Renal cortical epithelial cell (primary cell): ENCODE results near the gene DCP2. TPM values are rescaled to one million over a fixed set of nuclear protein-coding genes. Genes with fewer than 3 reads are reported as not detected.

Source experiments
- DNase-seq: peaks from one replicate; pipeline ENCODE4 v3.0.0-alpha.2; 2011; ENCODE audit warnings: low read depth
- total RNA-seq: library from RNA; depleted of rRNA; stranded (reverse); fragments of >200 nt; gene quantifications from 2 replicates; pipeline ENCODE4 v1.2.3, GENCODE V29; 2014

The DCP2 gene
- total RNA-seq, 1 donor from 2014 or later = 101 TPM

DNA sequence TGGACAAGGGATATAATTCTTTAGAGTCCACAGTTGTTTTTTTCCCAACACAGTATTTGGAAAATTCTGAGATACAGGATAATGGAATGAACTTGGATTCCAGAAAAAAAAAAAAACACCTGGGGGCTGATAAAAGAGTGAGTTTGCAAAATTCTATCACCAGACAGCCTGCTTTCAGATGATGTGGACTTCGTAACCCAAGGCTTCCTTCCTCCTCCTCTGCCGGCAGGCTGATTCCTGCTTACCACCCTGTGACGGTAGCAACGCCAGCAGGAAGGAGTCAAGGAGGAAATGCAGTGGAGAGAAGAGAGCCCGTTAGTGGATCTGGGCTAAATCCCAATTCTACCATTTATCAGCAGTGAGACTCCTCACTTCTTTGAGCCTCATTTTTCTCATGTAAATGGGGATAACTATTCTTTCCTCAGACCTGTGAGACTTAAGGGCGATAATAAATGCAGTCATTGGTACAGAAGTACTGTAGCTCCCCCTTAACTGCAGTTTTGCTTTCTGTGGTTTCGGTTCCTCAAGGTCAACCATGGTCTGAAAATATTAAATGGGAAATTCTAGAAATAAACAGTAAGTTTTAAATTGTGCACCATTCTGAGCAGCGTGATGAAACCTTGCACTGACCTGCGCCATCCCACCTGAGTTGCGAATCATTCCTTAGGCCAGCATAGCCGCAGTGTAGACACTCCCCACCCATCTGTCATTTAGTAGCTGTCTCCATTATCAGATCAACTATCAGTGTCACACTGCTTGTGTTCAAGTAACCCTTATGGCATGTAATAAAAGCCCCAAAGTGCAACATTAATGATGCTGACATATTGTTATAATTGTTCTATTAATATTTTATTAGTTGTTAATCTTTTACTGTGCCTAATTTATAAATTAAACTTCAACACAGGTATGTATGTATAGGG, 71.4 kb downstream of the DCP2 start:
- DNase-seq = peak; percentile 38

DNA sequence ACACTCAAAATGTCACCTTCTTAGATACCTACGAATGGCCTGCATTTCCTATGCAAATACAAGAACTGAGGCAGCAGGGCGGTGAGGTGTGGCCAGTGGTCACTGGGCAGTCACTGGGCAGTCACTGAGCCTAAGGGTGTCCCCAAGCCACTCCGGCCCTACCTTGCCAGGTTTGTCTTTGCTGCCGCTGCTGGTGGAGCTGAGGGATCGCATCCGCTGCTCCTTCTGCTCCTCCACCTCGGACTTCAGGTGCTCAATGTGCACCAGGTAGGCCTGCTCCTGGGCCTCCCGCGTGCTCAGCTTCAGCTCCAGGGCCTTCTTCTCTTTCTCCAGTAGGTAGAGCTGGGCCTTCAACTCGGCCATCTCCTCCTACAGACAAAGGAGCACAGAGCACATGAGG, 72.3 kb downstream of the DCP2 start:
- no peak for DNase-seq

DNA sequence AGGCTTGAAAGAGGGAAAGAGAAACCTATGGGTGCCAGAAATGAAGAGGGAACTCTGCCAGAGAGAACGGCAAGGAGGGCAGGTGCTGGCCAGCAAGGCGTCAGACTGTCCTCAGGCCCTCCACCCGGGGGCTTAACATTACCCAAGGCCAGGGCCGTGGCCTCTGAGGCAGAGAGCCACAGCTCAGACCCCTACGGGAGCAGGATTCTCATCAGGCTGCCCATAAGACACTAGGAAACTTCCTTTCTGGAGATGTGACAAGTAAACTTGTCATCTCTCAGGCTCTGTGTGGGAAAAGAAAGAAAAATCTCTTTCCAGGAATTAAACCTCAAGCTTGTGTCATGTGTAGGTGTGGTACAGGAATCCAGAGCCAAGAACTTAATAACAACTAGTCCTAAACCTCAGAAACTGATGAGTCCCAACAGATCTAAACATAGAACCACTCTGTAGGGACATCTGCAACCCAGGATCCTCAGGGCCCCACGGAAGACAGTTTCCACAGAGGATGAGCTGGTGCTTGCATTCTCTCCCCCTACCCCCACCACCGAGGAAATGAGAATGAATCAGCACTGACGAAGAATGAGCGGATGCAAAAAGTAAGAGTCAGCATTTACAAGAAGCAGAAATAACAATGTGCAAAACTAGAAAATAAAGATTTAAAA, 74.3 kb downstream of the DCP2 start:
- DNase-seq = peak; percentile 72

GRCh38 chr5:113052041-113052795, 75.6 kb downstream of the DCP2 start:
- no peak for DNase-seq

- DNase-seq = no peak
These were observed 77.0 kb downstream of the DCP2 start for GRCh38 chr5:113053511-113053995.

DNA sequence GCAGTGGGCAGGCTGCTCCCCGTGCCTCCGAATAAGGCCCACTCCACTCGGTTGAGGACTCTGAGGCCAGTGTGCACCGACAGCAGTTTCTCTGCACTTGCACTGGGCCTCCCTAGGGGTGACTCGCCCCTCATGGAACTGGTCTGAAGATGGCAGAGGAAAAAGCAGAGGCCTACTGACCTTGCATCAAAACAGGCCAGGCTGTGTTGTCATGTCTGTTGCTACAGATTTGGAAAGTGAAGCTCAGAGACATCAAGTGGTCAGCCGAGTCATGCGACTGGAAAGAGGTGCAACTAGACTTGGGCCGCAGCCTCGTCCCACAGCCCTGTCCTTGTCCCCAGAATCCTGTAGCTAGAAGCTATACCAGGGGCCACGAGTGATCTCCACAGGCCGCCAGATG, 78.3 kb downstream of the DCP2 start:
- no peak for DNase-seq

GRCh38 chr5:113056988-113057387, 80.4 kb downstream of the DCP2 start:
- no peak for DNase-seq

DNA sequence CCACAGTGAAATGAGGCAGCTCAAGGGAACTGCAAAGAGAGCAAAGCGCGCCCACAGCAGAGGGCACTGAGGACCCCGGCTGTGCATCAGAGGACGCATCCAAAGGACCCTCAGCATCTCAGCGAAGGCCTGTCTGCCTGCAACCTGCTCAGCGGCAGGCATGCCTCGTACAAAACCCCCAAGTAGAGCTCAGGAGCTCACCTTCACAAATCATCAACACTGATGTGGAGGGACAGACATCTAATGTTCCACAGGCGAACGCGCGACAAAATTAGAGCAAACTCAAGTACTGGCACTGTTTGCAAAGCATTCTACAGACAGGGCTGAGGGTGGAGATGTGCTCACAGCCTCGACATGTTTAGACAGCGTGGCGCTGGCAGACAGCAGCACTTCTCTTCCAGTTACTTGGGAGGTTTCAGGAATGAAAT, 81.0 kb downstream of the DCP2 start:
- DNase-seq = no peak

DNA sequence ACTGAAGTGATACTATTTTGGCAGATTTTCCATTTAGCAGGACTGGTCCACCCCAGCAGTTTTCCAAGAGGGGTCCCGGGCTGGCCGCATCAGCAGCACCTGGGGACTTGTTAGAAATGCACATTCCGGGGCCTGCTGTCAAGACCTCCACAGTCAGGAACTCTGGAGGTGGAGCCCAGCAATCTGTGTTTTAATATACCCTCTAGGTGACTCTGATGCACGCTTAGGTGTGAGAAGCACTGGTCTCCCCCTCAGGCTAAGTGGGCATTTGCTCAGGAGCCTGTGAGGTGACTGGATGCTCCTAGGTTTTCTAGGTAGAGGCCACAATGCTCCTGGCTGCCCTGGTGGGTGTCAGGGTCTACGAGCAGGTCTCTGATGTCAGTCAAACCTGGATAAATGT, 81.7 kb downstream of the DCP2 start:
- no peak for DNase-seq

GRCh38 chr5:113058706-113059226, 82.2 kb downstream of the DCP2 start:
- DNase-seq = no peak

DNA sequence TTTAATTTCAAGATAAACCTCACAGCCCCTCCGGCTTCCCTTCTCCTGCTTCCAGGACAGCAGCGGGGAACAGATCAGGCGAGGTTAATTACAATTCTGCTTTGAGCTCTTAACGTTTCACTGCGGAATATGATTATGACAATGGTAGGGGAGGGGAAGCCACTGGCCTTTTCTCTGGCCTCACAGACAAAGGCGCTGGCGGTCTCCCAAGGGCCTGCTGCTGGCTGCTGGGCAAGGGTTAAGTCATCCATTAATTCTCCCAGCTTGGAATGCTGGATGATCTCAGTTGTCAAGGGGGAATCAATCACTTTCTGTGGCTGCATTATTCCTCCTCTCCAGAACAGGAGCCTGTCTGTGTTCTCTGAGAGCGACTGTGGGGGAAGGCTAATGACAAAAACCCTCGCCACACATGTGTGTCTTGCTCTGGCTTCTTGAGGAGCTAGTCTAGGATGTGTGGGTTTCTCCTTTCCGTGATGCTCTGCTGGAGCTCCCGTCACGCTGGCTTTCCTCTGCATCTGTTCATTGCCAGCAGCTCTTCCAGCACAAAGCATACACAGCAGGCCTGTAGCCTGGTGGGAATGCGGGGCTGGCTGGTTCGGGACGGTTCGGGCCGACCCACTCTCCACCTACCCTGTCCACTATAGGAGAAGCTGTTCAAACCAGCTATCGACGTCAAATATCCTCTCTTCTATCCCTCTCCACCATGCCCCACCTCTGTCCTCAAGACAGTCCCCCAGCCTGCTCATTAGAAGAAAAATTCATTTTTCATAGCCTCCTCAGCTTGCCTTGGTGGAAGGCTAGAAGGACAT, 82.8 kb downstream of the DCP2 start:
- peak; percentile 85 for DNase-seq

DNA sequence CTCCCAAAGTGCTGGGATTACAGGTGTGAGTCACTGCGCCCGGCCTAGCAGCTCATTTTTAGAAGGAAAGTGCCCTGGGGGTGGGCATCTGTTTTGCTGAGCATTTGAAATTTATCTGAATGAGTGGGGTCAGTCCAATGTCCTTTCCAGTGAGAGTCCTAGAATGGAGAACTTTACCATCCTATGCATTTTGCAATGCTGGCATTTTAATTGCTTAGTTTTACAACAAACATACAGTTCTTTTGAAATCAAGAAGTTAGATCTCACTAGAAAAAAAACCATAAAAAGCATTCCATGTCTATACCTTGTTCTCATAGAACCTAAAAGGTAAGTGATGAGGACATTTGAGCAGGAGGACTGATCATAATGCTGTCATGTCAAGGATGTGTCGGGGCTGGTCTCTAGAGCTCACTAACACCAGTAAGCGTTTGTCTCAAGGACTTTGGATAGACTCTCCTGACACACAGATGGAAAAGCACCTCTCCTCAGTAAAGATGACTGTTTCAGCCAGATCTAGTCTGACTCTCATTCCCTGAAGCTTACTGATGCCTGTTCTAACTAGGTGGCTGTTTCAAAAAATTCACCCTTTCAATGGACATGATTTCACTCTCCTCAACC, 83.9 kb downstream of the DCP2 start:
- no peak for DNase-seq

DNA sequence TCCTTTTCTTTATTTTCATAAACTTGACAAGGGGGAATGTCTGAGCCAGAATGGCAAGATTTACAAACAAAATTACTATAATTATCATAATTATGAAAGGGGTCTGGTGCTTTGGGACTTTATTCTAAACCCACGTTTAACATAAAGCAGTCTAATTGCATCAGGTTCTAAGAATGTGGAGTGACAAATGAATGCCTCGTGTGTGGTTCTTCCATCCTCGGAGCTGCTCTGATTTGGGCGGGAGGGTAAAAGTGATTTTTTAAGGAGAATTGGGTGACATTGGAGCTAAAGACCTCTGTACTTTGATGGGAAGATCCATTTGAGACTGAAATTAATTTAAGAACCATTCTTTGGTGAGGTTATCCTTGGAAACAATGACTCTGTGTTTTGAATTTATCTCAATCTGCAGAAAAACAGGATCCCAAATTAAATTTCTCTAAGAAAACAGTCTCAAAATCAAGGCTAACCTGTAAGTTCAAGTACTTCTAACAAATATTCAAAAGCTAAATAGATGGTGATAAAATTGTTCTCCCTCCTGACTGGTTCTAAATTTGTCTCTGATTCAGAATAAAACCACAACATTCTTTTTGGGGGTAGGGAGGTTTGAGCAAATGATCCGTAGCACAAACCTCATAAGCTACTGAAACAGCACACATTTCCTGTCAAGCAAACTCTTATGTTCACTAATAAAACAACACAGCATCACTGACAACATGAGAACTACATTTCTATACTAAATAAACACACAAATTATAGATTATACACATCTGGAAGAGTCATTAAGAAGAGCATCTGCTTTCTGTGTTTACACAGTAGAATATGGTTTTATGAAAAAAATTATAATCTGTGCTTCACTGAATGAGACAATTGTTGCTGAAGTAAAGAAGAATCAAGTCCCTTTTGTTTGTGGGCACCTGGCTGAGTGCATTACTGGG, 85.5 kb downstream of the DCP2 start:
- DNase-seq = peak; percentile 91

GRCh38 chr5:113062869-113063508, 86.4 kb downstream of the DCP2 start:
- no peak for DNase-seq

DNA sequence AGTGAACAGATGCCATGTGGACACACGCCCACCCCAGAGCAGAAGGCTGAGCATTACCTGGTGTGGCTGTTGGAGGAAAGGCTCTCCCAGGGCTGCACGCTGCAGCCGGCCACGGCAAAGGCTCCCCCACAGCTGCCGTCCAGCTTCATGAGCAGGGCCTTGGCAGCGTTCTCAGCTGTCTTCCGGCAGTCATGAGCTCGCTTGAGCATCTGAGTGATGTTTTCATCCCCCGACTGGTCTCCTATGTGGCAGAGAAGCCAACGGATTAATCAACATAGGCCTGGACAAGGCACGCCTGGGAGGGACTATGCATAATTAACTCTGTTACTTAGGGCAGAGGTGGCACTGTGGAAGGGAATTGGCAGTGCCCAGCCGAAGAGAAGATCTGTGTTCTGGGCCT, 87.3 kb downstream of the DCP2 start:
- DNase-seq = no peak

DNA sequence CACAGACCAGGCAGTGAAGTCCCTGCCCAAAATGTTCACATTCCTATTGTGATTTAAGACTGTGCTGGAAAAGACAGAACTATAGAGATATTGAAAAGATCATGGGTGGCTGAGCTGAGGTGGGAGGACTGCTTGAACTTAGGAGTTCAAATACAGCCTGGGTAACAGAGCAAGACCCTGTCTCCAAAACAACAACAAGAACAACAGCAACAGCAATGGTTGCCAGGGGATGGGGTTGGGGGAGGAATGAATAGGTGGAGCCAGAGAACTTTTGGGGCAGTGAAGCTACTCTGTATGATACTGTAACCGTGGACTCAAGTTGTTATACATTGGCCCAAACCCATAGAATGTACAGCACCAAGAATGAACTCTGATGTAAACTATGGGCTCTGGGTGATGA, 88.2 kb downstream of the DCP2 start:
- DNase-seq = no peak

- no peak for DNase-seq
These were observed 89.0 kb downstream of the DCP2 start for GRCh38 chr5:113065626-113066025.

GRCh38 chr5:113067635-113068344, 91.2 kb downstream of the DCP2 start:
- no peak for DNase-seq
